ENCODE data around the gene ORC4.
A peak's percentile ranks its signal among the peaks of the same experiment; 100 is the strongest.

ORC4 gene

DNA sequence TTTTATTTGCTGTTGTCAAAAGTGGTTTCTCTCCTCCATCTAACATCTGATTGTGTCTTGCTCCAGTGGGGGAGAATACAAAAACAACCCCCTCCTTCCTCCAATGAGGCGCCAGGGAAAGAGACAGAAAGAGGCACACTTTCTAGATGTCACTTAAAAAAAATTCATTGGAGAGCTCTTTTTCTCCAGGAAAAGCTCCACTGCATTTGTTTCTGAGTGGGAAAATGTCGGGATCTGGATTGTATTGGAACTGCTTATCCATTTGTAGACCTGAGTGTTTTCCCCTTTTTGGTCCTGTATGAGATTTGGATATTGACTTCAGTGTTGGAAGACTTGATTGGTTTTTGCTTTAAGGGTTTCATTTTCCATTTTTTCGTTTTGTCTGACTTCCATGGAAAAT lies 1.3 kb upstream of the ORC4 start:
- Histone ChIP-seq H4K91ac (ENCODE audit: low read depth, low read length) (peak overlapping the region; percentile 76), H3K4me2 (ENCODE audit: low read length) (peak overlapping the region; percentile 79), H3K4me1 (ENCODE audit: control insufficient read depth in 1 of 2, insufficient read depth in 2 of 2, low read length in 2 of 2) (no peaks in the 10 kb centered on the region), H4K8ac (ENCODE audit: low read depth, low read length) (no peak overlapping the region), H3K79me1 (ENCODE audit: low read length) (peaks cover 8% of the 10 kb centered on the region), H2AFZ (ENCODE audit: insufficient read depth, low read length, poor library complexity) (no peak overlapping the region), H3K4me3 (ENCODE audit: low read depth, low read length) (peak overlapping the region; percentile 78), H3K14ac (ENCODE audit: low read length) (no peak overlapping the region), H3K27me3 (ENCODE audit: insufficient read depth, low read length) (no peaks in the 10 kb centered on the region), H3K18ac (ENCODE audit: low read length) (no peak overlapping the region), H2BK120ac (ENCODE audit: insufficient read depth, low read length, poor library complexity) (no peak overlapping the region), H3K36me3 (ENCODE audit: control insufficient read depth in 1 of 2, insufficient read depth in 2 of 2, low read length in 2 of 2) (no peaks in the 10 kb centered on the region), H3K27ac (ENCODE audit: low read depth, low read length) (no peak overlapping the region), H3K23ac (ENCODE audit: low read length) (no peak overlapping the region), H3K4ac (ENCODE audit: low read depth, low read length) (peak overlapping the region; percentile 37), H2BK12ac (ENCODE audit: low read length) (no peak overlapping the region), H3K79me2 (ENCODE audit: control insufficient read depth, insufficient read depth, low read length, poor library complexity) (peaks cover 8% of the 10 kb centered on the region), H3K9me3 (ENCODE audit: insufficient read depth, low read depth, low read length) (no peaks in the 10 kb centered on the region), H2AK5ac (ENCODE audit: low read length) (no peak overlapping the region), H4K12ac (ENCODE audit: low read depth, low read length) (no peak overlapping the region), H2BK5ac (ENCODE audit: low read depth, low read length, poor library complexity) (no peak overlapping the region), H3K9ac (ENCODE audit: low read length) (peak overlapping the region; percentile 62)
- no peak for DNase-seq
- WGBS (ENCODE audit: extremely low coverage, insufficient coverage, insufficient read length): no CpG with 5 or more reads among the region's 3 CpGs

DNA sequence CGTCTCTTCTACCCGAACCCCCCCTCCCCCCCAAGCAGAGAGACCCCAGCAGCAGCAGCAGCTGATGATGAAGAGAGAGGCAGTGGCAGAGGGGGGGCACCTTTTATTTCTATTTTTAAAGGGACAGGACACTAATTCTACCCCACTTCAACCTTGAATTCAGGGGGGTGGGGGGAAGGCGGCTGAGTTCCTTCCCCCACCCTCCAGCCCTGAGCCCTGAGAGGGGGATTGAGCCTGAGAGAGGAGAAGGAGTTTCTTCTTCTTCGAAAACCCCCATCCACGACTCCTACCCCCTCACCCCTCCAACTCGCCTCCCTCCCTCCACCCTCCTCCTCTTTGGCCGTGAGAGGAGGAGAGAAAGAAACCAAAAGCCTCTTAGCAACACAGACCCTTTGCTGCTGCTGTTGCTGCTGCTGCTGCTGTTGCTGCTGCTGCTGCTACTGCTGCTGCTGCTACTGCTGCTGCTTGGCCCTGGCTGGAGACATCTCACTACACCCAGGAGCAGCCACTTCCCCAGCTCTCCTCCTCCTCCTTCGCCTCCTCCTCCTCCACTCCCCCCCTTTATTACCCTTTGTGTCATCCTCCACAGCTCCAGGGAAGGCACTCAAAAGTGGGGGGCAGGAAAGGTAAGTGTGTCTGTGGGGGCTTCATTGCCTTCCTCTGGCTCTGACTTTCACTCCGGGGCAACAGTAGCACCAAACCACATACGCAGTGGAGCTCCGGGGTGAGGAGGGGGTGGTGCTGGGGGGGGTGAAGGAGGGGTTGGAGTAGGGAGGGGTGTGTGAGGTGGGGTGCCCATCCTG lies 723 bp upstream of the ORC4 start, which contains the start of gene MBD5:
Gene MBD5, plus strand, starts transcription at position 33 of the 803 bp plus-strand sequence.
- Histone ChIP-seq H3K23ac (ENCODE audit: low read length) (no peak within 1 kb of the TSS), H4K8ac (ENCODE audit: low read depth, low read length) (peak within 1 kb of the TSS; percentile 88), H3K4me3 (ENCODE audit: low read depth, low read length) (peak within 1 kb of the TSS; percentile 96), H3K79me2 (ENCODE audit: control insufficient read depth, insufficient read depth, low read length, poor library complexity) (peaks cover 8% of the 10 kb centered on the region), H2BK5ac (ENCODE audit: low read depth, low read length, poor library complexity) (peak within 1 kb of the TSS; percentile 44), H3K36me3 (ENCODE audit: control insufficient read depth in 1 of 2, insufficient read depth in 2 of 2, low read length in 2 of 2) (no peaks in the 10 kb centered on the region), H3K4me2 (ENCODE audit: low read length) (peak within 1 kb of the TSS; percentile 83), H3K9me3 (ENCODE audit: insufficient read depth, low read depth, low read length) (no peaks in the 10 kb centered on the region), H3K4ac (ENCODE audit: low read depth, low read length) (peak within 1 kb of the TSS; percentile 37), H2BK120ac (ENCODE audit: insufficient read depth, low read length, poor library complexity) (peak within 1 kb of the TSS; percentile 3), H4K12ac (ENCODE audit: low read depth, low read length) (peak within 1 kb of the TSS; percentile 63), H3K27me3 (ENCODE audit: insufficient read depth, low read length) (no peaks in the 10 kb centered on the region), H4K91ac (ENCODE audit: low read depth, low read length) (peak within 1 kb of the TSS; percentile 76), H2BK12ac (ENCODE audit: low read length) (no peak within 1 kb of the TSS), H3K79me1 (ENCODE audit: low read length) (peaks cover 8% of the 10 kb centered on the region), H3K4me1 (ENCODE audit: control insufficient read depth in 1 of 2, insufficient read depth in 2 of 2, low read length in 2 of 2) (no peaks in the 10 kb centered on the region), H3K27ac (ENCODE audit: low read depth, low read length) (peak within 1 kb of the TSS; percentile 80), H2AK5ac (ENCODE audit: low read length) (no peak within 1 kb of the TSS), H3K9ac (ENCODE audit: low read length) (peak within 1 kb of the TSS; percentile 84), H3K14ac (ENCODE audit: low read length) (peak within 1 kb of the TSS; percentile 40), H3K18ac (ENCODE audit: low read length) (peak within 1 kb of the TSS; percentile 34), H2AFZ (ENCODE audit: insufficient read depth, low read length, poor library complexity) (peak within 1 kb of the TSS; percentile 90)
- no CpG with 5 or more reads among the region's 11 CpGs for WGBS (ENCODE audit: extremely low coverage, insufficient coverage, insufficient read length)
- DNase-seq: peak; percentile 49 to 65

DNA sequence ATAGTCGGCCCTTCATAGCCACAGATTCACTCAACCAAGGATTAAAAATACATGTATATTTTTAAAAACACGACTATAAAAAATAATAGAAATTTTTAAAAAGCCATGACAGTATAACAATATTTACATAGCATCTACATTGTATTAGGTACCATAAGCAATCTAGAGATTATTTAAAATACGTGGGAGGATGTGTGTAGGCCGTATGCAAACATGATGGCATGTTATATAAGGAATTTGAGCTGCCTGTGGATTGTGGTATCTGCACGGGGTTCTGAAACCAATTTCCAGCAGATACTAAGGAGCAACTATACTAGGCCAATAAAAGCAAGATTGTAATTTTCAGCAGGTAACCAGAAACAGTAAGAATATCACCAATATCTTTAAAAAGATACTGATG lies 5.9 kb downstream of the ORC4 start:
- H3K14ac ChIP-seq (ENCODE audit: low read length): no peak overlapping the region
- H2BK120ac ChIP-seq (ENCODE audit: insufficient read depth, low read length, poor library complexity): no peak overlapping the region
- no peak overlapping the region for H4K91ac ChIP-seq (ENCODE audit: low read depth, low read length)
- H3K79me1 ChIP-seq (ENCODE audit: low read length): no peaks in the 10 kb centered on the region
- no peak overlapping the region for H3K18ac ChIP-seq (ENCODE audit: low read length)
- no peak for DNase-seq
- H3K4me2 ChIP-seq (ENCODE audit: low read length): no peak overlapping the region
- H3K36me3 ChIP-seq (ENCODE audit: control insufficient read depth in 1 of 2, insufficient read depth in 2 of 2, low read length in 2 of 2): no peaks in the 10 kb centered on the region
- H2AFZ ChIP-seq (ENCODE audit: insufficient read depth, low read length, poor library complexity): no peak overlapping the region
- no peaks in the 10 kb centered on the region for H3K9me3 ChIP-seq (ENCODE audit: insufficient read depth, low read depth, low read length)
- H3K4me3 ChIP-seq (ENCODE audit: low read depth, low read length): no peak overlapping the region
- H2BK12ac ChIP-seq (ENCODE audit: low read length): no peak overlapping the region
- no peak overlapping the region for H2BK5ac ChIP-seq (ENCODE audit: low read depth, low read length, poor library complexity)
- WGBS (ENCODE audit: extremely low coverage, insufficient coverage, insufficient read length): no CpG with 5 or more reads among the region's 5 CpGs
- H3K23ac ChIP-seq (ENCODE audit: low read length): no peak overlapping the region
- no peak overlapping the region for H3K4ac ChIP-seq (ENCODE audit: low read depth, low read length)
- H3K9ac ChIP-seq (ENCODE audit: low read length): no peak overlapping the region
- H3K79me2 ChIP-seq (ENCODE audit: control insufficient read depth, insufficient read depth, low read length, poor library complexity): no peaks in the 10 kb centered on the region
- no peak overlapping the region for H4K12ac ChIP-seq (ENCODE audit: low read depth, low read length)
- no peaks in the 10 kb centered on the region for H3K4me1 ChIP-seq (ENCODE audit: control insufficient read depth in 1 of 2, insufficient read depth in 2 of 2, low read length in 2 of 2)
- no peak overlapping the region for H2AK5ac ChIP-seq (ENCODE audit: low read length)
- no peaks in the 10 kb centered on the region for H3K27me3 ChIP-seq (ENCODE audit: insufficient read depth, low read length)
- H3K27ac ChIP-seq (ENCODE audit: low read depth, low read length): no peak overlapping the region
- H4K8ac ChIP-seq (ENCODE audit: low read depth, low read length): no peak overlapping the region

DNA sequence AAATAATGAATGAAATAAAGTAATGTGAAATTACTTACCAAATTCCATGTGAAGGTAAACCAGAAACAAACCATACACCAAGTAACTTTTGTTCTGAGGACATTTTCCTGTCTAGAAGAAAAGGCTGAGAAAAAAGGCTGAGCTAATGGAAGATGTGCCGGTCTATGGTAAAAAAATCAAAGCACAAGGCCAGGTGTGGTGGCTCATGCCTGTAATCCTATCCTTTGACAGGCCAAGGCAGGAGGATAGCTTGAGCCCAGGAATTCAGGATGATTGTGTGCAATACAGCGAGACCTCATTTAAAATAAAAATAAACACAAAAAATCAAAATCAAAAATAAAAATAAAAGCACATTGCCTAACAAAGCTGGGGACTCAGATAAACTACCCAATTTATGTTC lies 6.7 kb downstream of the ORC4 start:
- H2AK5ac ChIP-seq (ENCODE audit: low read length): no peak overlapping the region
- no peaks in the 10 kb centered on the region for H3K4me1 ChIP-seq (ENCODE audit: control insufficient read depth in 1 of 2, insufficient read depth in 2 of 2, low read length in 2 of 2)
- H3K27me3 ChIP-seq (ENCODE audit: insufficient read depth, low read length): no peaks in the 10 kb centered on the region
- H4K91ac ChIP-seq (ENCODE audit: low read depth, low read length): no peak overlapping the region
- H2BK5ac ChIP-seq (ENCODE audit: low read depth, low read length, poor library complexity): no peak overlapping the region
- no peak overlapping the region for H2BK12ac ChIP-seq (ENCODE audit: low read length)
- H3K27ac ChIP-seq (ENCODE audit: low read depth, low read length): no peak overlapping the region
- no peak for DNase-seq
- H3K4me2 ChIP-seq (ENCODE audit: low read length): no peak overlapping the region
- no peak overlapping the region for H3K4me3 ChIP-seq (ENCODE audit: low read depth, low read length)
- no peak overlapping the region for H3K14ac ChIP-seq (ENCODE audit: low read length)
- no peak overlapping the region for H2AFZ ChIP-seq (ENCODE audit: insufficient read depth, low read length, poor library complexity)
- no peaks in the 10 kb centered on the region for H3K36me3 ChIP-seq (ENCODE audit: control insufficient read depth in 1 of 2, insufficient read depth in 2 of 2, low read length in 2 of 2)
- H3K9me3 ChIP-seq (ENCODE audit: insufficient read depth, low read depth, low read length): no peaks in the 10 kb centered on the region
- no peak overlapping the region for H3K23ac ChIP-seq (ENCODE audit: low read length)
- WGBS (ENCODE audit: extremely low coverage, insufficient coverage, insufficient read length): no CpG with 5 or more reads among the region's 2 CpGs
- H3K79me2 ChIP-seq (ENCODE audit: control insufficient read depth, insufficient read depth, low read length, poor library complexity): no peaks in the 10 kb centered on the region
- no peak overlapping the region for H3K18ac ChIP-seq (ENCODE audit: low read length)
- H4K12ac ChIP-seq (ENCODE audit: low read depth, low read length): no peak overlapping the region
- H3K4ac ChIP-seq (ENCODE audit: low read depth, low read length): peak overlapping the region; percentile 89
- no peak overlapping the region for H2BK120ac ChIP-seq (ENCODE audit: insufficient read depth, low read length, poor library complexity)
- no peak overlapping the region for H3K9ac ChIP-seq (ENCODE audit: low read length)
- no peaks in the 10 kb centered on the region for H3K79me1 ChIP-seq (ENCODE audit: low read length)
- no peak overlapping the region for H4K8ac ChIP-seq (ENCODE audit: low read depth, low read length)

All from trophoblast cell (in vitro differentiated cells and primary cell).